ENCODE measurements around the gene TMEM88.

Gene TMEM88

DNA sequence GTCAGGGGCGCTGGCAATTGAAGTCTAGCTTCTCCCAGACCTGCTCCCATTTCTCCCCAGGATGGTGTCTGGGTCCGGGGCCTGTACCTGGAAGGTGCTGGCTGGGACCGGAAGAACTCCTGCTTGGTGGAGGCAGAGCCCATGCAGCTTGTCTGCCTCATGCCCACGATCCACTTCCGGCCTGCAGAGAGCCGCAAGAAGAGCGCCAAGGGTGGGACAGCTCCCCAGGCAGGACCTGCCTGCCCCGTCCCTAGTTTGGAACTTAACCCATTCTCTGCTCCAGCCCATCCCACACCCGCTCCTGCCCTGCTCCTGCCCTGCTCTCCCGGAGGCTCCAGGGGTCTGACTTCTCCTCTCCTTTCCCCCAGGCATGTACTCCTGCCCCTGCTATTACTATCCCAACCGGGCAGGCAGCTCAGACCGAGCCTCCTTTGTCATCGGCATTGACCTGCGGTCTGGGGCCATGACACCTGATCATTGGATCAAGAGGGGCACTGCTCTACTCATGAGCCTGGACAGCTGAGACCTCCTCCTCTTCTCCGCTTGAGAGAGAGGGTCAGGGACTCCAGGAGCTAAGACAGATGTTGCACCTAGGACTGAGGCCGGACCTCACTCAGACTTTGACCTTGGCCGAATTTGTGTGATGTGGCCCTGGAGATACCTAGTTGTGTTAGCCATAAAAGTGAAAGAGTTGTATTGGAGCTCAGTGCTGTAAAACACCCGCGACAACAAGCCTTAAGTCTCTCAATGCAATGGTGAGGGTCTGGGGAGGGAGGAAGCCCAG lies 21.7 kb upstream of the TMEM88 start:
- DNase-seq (ENCODE audit: low spot score) = no peak

DNA sequence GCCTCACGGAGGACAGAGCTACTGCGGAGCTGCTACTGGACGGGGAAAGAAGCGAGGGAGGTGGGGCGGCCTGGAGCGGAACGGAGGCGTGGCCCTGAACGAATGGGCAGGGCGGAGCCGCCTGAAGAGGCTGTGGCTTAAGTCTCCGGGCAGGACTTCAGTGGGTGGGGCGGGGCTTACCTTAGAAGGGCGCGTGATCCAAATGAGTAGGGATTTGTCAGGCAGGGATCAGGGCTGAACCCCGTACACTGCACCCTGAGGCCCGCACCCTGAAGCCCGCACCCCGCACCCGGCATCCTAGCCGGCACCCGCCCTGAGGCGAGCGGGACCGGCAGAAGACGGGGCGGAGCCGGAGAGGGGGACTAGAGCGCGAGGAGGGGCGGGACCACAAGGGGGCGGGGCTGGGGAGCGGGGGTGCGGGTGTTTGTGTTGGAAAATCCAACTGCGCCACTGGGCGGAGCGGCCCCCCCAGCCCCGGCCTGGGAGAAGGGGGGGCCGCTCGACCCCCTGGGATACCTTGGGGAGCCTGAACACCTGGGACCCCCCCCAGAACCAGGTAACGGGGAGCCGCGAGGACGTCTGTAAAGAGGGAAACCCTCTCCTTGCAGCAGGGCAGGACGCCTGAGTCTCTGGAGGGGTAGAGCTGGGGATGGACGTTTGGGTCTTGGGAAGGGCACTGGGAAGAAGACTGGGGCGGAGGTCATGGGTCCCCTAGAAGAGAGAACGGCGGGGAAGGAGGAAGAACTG lies 20.9 kb upstream of the TMEM88 start, which contains the start of gene KDM6B:
KDM6B (plus strand) TSS at position 423 of the 747 bp plus-strand sequence. CDS start 11,338 bp downstream, outside the sequence.
- peak; percentile 94 for DNase-seq (ENCODE audit: low spot score)

DNA sequence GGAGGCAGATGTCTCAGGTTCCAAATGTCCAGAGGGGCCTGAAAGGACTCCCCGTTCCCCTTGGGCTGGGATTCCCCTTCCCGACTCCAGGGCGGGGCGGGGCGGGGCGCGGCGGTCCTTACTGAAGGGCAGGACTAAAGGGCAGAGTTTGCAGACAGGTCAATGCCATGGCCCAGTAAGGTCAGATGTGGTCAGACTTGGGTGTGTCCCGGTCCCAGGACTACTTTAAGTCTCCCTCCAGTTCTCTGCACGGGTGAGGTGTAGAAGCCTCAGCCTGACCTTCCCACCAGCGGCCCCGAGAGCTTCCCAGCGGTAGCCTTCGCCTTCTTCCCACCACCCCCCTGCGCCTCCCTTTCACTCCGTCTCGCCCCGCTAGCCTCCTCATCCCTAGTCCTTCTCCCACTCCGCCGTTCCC lies 20.3 kb upstream of the TMEM88 start:
- DNase-seq (ENCODE audit: low spot score) = peak; percentile 74

DNA sequence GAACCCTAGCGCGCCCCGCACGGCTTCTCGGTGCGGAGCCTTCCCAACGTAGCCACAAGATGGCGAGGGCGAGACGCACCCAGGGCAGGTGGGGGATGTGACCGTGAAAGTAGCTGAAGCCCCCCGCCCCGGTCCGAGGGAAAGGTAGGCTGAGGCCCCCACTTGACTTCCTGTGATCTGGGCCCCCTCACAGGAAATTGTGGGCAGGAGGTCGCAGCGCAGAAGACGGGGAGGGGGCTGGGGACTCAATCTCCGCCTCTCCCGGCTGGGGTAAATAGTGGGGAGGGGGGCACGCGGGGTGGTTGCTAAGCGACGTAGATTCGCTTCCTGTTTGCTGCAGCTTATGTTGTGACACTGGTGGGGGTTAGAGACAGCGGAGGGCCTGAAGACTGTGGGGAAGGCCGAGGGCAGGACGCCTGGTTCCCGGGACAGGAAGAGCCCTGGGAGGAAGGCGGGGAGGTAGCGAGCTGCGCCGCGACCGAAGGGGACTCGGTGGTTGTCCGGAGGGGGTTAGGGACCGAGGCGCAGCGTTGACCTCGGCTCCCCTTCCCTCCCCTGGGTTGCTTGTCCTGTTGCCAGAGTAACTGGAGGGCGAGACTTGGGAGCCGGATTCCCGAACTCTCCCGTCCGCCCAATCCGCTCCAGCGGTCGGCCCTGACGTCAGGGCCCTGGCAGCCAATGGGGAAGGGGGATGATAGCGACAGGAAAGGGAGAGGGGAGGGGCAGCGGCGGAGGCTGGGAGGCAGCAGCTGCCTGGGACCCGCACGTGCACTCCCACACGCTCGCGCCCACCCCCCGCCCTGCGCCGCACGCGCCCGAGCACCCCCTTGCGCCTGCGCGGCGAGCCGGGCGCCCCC lies 19.7 kb upstream of the TMEM88 start:
- DNase-seq (ENCODE audit: low spot score) = peak; percentile 95

DNA sequence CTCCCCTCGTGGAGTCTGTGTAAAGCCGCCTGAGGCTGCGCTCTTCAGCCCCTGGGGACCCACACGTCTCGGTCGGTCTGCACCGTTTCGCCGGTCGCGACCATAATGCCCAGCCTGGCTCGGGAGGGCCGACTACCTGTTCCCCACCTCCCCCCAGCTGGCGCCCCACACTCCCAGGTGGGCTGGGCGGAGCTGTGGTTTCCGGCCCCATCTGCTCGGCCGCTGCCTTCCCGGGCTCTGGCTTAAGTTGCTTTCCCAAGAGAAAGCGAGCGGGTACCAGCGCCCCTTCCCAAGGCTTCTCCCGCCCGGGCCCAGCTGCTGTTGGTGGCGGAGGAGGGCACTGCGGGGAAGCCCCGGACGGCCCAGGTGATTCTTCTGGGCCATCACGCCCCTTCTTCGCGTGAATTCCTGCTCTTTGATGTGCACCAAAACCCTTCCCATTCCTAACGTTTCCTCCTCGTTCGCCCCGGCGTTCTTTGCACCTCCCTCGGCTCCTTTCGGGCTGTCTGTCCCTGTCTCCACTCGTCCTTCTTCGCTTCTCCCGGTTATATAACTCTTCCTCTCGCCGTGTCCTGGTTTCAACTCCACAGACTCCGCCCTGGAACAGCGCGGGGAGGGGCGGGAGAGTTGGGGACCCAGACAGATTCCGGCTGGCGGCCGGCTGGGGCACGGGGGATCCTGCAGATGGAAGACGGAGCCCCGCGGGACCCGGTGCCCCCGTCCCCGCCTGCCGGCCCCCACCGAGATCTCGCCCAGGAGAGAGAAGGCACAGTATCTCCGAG lies 18.9 kb upstream of the TMEM88 start:
- no peak for DNase-seq (ENCODE audit: low spot score)

DNA sequence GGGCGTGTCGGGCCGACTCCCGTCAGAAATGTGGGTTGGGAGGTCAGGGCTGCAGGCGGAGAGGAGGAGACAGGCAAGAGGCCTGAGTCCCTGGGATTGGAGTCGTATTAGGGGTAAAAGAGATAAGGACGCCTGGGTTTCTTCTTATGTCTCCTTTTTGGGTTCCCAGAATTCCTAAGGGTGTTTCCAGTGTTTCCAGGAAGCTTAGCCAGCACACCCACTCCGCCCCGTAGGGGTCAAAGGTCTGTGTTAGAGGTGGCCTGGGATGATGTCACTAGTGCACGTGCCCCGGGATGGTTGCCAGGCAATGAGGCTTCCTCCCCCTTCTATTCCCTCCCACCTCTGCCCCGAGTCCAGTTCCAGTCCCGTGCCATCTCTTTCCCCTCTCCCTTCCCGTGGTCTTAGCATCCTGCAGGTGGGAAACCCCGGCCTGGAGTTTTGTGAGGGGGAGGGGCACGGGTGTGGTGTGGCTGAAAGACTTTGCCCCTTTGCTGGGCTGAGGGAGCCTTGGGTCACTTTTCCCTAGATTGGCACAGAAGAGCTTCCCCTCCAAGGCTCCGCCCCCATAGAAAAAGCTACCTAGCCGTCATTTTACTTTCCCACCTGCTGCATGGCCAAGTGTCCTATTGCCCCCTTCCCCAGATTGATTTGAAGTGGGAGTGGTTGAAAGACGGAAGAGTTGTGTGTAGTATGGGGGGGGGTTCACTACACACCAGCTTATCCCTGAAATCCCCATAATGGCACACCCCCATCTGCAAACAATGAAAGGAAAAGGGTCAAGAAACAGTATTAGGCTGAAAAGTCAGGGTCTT lies 18.1 kb upstream of the TMEM88 start:
- DNase-seq (ENCODE audit: low spot score) = peak; percentile 94

DNA sequence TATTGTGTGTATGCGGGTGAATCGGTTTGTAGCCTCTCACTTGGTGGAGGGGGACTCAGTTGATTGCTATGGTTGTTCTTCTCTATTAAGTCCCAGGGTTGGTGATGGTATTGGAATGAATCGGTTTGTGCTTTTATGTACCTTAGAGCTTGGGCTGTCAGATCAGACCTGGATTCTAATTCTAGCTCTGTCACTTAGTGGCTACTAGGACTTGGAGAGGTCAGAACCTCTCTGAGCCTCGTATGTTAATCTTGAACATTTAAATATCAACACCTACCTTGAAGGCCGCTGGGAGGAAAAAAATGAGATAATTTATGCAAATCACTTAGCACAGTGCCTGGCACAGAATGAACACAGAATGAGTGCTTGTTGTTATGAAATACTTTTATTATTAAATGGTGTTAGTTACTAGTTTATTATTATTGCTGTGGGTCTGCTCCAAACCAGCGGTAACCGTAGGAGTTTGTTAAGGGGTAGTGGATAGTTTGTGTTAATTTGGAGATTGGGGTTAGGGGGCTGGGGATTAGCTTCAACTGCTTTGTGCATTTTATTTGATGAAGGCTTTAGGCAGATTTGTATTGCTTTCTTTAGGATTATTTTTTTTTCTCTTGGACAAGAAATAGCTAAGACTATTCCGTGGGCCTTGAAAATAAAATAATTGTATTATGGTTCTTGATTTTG lies 17.3 kb upstream of the TMEM88 start:
- DNase-seq (ENCODE audit: low spot score) = peak; percentile 72

DNA sequence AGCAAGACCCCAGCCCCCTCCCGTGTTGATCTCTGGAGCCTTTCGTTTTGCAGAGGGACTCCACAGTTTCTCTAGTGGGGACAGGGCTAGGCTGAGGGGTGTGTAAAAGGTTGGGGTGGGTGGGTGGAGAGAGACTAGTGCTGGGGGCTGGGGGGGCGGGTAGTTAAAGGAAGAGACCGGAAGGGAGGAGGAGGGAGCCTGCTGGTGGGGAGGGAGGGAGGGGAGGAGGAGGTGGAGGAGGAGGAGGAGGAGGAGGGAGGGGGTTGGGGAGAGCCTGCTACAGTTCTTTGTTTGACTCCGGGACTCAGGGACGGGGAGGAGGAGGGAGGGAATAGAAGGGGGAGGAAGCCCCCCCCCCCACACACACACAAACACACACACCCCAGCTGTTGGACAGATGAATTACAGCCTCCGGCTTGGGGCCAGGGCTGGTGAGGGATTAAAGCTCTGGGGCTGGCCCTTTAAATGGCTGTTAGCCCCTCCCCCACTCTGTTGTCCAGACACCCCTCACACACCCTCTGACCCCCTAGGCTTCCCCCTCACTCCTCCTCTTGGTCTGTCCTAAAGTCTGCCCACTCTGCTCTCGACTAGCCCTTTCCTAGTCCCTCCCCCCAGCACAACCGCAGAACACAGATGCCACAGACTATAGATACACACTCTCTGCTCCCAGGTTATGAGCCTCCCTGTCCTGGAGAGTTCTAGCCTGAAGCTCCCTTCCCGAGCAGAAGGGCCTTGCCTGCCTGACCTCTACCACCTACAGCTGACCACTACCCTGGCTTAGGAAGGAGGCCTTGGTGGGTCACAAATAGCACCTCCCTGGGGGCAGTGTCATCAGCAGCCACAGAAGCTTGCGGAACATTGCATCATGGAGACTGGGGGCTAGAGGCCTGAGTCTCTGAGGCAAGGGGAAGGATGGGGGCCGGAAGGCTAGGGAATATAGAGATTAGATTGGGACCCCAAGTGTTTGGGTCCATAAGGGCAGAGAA lies 16.5 kb upstream of the TMEM88 start:
- DNase-seq (ENCODE audit: low spot score) = peak; percentile 39

DNA sequence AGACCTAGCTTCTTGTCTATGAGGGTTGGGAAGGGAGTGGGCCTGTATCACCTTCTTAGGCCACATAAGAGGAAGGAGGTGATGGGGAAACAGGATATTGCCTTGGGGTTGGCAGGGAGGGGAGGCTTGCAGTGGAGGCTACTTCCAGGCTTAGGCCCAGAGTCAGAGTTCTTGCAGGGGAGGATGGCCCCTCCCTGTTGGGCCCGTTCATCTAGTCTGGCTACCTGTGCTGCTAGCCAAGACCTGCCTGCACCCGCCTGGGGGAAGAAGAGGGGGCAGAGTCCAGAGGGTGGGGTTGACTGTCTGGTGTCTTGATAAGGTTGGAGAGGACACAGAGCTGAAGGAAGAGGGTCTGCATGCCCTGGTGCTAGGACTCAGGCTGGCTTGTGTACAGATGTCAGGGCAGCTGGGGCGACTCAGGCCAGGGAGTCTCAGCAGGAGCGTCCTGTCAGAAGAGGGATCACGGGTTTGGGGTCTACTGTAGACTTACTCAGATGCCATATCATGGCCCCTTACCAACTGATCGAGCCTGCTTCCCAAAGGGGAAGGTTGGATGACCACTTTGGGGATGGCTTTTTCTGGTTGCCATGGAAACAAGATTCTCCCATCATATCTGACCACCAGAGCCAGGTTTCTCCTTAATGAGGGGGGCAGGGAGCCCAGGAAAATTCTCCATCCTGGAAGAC lies 15.5 kb upstream of the TMEM88 start:
- peak; percentile 32 for DNase-seq (ENCODE audit: low spot score)

DNA sequence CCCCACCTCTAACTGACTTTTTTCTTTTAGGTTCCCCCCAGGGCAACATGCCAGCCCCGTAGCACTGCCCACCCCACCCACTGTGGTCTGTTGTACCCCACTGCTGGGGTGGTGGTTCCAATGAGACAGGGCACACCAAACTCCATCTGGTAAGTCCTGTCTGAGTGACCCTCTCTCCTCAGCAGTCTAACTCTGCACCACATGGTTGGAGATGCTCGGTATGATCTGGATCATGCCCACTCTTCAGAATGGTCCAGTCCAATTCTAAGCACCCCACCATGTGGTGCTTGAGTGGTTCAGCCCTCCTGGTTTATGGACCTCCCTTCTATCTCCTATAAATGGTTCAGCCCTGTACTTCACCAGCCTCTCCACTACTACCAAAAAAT lies 15.0 kb upstream of the TMEM88 start:
- peak; percentile 57 for DNase-seq (ENCODE audit: low spot score)

DNA sequence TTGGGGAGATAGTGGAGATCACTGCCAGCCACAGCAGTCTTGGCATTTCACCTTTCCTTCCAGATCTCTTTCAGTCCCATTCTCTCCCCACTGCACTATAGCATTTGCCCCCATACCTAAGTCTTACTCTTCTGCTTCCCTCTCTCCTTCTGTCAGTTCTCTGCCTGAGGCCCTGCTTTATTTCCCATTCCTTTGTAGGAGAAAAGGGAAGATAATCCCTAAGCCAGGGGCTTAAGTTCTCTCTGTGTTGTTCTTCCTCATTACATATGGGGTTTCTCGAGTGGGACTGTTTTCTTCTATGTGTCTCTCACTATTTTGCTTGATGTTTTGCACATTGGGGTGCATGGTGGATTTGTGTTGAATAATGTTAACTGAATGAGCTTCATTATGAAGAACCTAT lies 14.4 kb upstream of the TMEM88 start:
- peak; percentile 16 for DNase-seq (ENCODE audit: low spot score)

DNA sequence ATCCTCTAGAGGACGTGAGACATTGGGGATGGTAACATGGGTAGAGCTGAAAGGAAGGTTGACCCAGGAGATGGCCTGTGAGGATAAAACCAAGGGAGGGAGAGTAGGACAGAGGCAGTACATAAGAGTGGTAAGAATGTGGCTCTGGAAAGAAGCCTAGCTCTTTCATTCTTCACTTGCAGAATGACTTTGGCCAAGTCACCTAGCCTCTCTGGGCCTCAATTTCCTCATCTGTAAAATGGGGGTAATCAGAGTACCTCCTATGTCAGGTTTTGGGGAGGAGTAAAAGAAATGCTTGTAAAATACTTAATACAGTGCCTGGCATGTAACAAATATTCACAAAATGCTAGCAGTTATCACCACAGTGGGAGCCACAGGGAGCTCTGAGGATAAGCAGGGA lies 14.0 kb upstream of the TMEM88 start:
- DNase-seq (ENCODE audit: low spot score) = no peak

DNA sequence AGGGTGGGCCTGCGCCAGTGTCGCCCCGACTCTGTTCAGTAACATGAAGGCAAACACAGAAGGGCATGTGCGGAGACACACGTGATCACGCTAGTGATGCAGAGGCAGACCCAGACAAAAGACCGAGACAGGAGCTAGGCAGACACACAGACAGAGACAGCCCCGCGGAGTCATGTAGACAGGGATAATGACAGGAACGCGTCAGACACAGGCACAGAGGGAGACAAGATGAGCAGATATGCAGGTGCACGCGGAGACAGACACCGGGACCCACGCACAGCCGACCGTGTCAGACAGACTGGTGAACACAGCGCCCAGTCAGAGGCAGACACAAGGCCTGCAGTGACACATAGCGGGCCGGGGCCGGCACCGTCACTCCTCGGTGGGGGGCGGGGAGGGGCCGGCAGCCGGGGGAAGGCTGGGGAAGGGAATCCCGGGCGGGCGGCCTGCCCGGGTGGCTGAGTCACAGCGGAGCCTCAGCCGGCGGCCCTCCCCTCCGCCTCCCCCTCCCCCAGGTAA lies 13.4 kb upstream of the TMEM88 start:
- DNase-seq (ENCODE audit: low spot score) = peak; percentile 87

DNA sequence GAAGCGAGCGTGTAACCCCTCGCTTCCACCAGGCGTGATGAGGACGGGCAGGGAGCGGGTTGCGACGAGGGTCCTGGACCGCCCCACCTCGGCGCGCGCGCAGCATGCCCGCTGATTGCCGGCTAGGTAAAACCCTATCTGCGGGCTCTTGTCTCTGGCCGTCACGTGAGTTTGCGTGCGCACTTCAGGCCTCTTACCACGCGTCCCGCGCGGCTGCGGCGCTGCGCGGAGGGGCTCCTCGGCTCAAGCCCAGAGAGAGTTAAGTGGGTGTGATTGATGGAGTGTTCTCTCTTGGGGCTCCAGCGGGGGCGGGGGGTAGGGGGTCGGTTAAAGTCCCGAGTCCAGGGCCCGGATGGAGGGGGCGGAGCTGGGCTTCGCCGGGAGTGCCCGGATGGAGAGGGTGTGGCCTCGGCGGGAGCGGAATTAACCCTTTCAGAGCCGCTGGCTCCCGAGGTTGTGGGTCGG lies 12.9 kb upstream of the TMEM88 start:
- peak; percentile 89 for DNase-seq (ENCODE audit: low spot score)

DNA sequence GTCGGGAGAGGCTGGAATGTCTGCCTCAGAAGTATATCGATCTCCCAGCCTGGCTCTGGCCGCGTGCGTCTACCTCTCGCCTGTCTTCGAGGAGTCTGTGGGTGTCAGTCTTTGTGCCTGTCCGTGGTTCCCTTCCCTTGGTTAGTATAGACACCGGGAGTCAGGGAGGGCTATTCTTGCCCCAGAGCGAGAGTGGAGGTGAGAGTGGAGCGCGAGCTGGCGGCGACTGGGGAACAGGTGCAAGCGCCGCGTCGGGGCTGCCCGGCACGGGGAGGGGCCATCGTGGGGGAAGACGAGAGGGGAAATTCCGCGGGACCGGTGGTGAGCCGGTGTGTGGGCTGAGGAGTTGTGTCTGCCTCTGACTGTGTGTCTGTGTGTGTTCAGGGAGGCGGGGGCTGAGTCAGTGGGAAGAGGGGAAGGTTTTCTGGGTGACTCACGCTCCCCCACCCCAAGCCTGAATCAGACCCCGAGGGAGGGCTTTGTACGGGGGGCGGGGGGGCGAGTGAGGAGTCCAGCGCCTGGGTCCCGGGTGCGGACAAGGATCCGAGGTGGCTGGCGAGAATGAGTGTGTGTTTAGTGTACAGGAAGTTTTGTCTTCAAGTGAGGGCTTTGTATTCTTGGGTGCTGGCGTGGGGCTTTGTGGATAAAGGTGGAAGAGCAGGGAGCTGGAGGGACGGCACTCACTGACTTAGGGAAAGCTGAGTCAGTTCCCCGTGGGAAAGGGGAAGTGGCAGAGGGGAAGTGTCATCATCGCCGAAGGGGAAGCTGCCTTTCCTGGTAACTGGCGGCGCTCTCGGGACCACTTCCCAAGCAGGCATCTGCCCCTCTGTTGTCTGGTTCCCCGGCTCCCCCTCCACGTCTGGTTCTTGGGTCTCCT lies 12.2 kb upstream of the TMEM88 start:
- peak; percentile 81 for DNase-seq (ENCODE audit: low spot score)

DNA sequence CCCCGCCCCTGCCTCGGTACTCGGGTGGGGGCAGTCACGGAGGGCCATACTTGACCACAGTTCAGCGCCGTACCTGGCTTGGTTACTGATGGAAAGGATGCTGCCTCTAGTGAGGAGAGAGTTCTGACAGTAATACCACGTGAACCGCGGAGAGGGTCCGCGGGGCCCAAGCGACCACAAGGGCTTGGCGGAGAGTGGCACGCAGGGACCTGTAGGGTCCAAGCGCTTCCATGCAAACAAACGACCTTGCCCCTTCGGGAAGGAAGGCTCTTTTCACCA lies 11.7 kb upstream of the TMEM88 start:
- DNase-seq (ENCODE audit: low spot score) = no peak

Data from hematopoietic multipotent progenitor cell treated with erythropoietin and hydrocortisone succinate and interleukin-3 and kit ligand, for 17 days (in vitro differentiated cells).